Loucy (cell line): ENCODE data around the gene PLAAT5.

Experiments
- H2AFZ ChIP-seq: fragments of 200-600 bp; sonication (generic); 2 replicates; pipeline ENCODE4 v1.6.0; 2016; ENCODE audit warnings: antibody characterized with exemption, mild to moderate bottlenecking, low read length, moderate library complexity
- H3F3A ChIP-seq: fragments of 200-600 bp; 2 replicates; pipeline ENCODE4 v1.6.0; 2016; ENCODE audit warnings: antibody characterized with exemption, low read depth, mild to moderate bottlenecking
- H3K27me3 ChIP-seq: fragments of 200-600 bp; sonication (generic); 2 replicates; pipeline ENCODE4 v1.6.1; 2014; ENCODE audit warnings: low read length, mild to moderate bottlenecking; ENCODE audit not compliant: insufficient read depth, poor library complexity, severe bottlenecking
- H3K36me3 ChIP-seq: fragments of 200-600 bp; sonication (generic); 2 replicates; pipeline ENCODE4 v1.6.1; 2016; ENCODE audit warnings: low read length; ENCODE audit not compliant: insufficient read depth
- H3K4me1 ChIP-seq: fragments of 200-600 bp; sonication (generic); 2 replicates; pipeline ENCODE4 v1.5.1; 2014; ENCODE audit warnings: low read length, mild to moderate bottlenecking; ENCODE audit not compliant: insufficient read depth, poor library complexity, severe bottlenecking
- H3K4me2 ChIP-seq: fragments of 200-600 bp; sonication (generic); 2 replicates; pipeline ENCODE4 v1.6.0; 2014; ENCODE audit warnings: antibody characterized with exemption, low read length, low read depth, mild to moderate bottlenecking; ENCODE audit not compliant: poor library complexity, severe bottlenecking
- H3K4me3 ChIP-seq: fragments of 200-600 bp; sonication (generic); 2 replicates; pipeline ENCODE4 v1.5.1; 2014; ENCODE audit warnings: low read length, mild to moderate bottlenecking, mixed read lengths; ENCODE audit not compliant: poor library complexity, severe bottlenecking
- H3K79me2 ChIP-seq: fragments of 200-600 bp; sonication (generic); 2 replicates; pipeline ENCODE4 v1.6.1; 2014; ENCODE audit warnings: low read length; ENCODE audit not compliant: insufficient read depth
- H3K9ac ChIP-seq: fragments of 200-600 bp; sonication (generic); 2 replicates; pipeline ENCODE4 v1.6.0; 2014; ENCODE audit warnings: mild to moderate bottlenecking, low read depth, low read length, moderate library complexity; ENCODE audit not compliant: poor library complexity, severe bottlenecking
- H3K9me2 ChIP-seq: fragments of 200-600 bp; sonication (generic); replicated peaks from 2 replicates; pipeline ENCODE4 v1.6.1; 2016; ENCODE audit warnings: low read depth, low read length, mixed read lengths
- H3K9me3 ChIP-seq: fragments of 200-600 bp; sonication (generic); 2 replicates; pipeline ENCODE4 v1.6.1; 2014; ENCODE audit warnings: mild to moderate bottlenecking, antibody characterized with exemption, low read length, low read depth; ENCODE audit not compliant: insufficient read depth
- H4K20me1 ChIP-seq: fragments of 200-600 bp; sonication (generic); 2 replicates; pipeline ENCODE4 v1.6.0; 2014; ENCODE audit warnings: antibody characterized with exemption, low read length, mild to moderate bottlenecking; ENCODE audit not compliant: insufficient read depth, poor library complexity, severe bottlenecking
- EZH2phosphoT487 ChIP-seq: fragments of 200-600 bp; IDR thresholded peaks from 2 replicates; pipeline ENCODE4 v1.6.1; 2018; ENCODE audit warnings: antibody characterized with exemption, mild to moderate bottlenecking, moderate library complexity, borderline replicate concordance
- TF ChIP-seq, protein P1 (sequence below): fragments of 200-600 bp; sonication (generic); conservative IDR thresholded peaks from 2 replicates; pipeline ENCODE4 v1.5.1; 2014; ENCODE audit warnings: mild to moderate bottlenecking, antibody characterized with exemption, low read length

The PLAAT5 gene

DNA sequence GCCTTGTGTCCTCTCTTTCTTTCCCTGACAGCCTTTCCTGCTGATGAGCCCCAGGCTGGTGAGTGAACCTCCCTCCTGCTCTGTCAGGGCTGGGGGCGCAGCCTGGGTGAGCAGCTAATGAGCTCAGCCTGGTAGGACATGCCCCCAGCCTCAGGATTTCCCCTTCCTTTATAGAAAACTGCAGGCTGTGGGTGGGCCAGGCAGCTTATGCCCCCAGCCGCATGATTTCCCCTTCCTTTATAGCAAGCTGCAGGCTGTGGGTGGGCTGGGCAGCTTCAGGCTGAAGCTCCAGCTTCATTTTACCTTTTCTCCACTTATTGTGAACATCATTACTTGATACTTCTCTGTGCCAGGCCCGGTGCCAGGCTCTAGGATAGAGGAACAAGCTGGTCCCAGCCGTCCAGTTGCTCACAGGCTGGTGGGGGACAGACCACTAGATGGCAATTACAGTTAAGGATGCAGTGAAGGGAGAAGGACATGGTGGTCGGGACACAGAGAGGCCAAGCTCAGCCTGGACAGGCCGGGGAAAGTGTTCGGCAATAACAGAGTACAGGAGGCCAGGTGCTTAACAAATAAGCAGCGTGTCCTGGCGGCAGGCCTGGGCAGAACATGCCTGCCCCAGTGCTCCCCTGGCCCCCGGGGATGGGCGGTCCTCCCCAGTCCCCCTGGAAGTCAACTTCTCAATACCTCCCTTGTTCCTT is 20.2 kb upstream of the PLAAT5 start:
- peak overlapping the region; percentile 60 for H3K9ac ChIP-seq
- H3K9me3 ChIP-seq: no peaks in the 10 kb centered on the region
- peaks cover 47% of the 10 kb centered on the region for H3K4me1 ChIP-seq
- peak overlapping the region; percentile 88 for H3K4me2 ChIP-seq
- no peak overlapping the region for H2AFZ ChIP-seq
- no peaks in the 10 kb centered on the region for H3K36me3 ChIP-seq
- no peaks in the 10 kb centered on the region for H3K27me3 ChIP-seq
- H3K79me2 ChIP-seq: peaks cover 28% of the 10 kb centered on the region
- TF ChIP-seq, protein P1, sequence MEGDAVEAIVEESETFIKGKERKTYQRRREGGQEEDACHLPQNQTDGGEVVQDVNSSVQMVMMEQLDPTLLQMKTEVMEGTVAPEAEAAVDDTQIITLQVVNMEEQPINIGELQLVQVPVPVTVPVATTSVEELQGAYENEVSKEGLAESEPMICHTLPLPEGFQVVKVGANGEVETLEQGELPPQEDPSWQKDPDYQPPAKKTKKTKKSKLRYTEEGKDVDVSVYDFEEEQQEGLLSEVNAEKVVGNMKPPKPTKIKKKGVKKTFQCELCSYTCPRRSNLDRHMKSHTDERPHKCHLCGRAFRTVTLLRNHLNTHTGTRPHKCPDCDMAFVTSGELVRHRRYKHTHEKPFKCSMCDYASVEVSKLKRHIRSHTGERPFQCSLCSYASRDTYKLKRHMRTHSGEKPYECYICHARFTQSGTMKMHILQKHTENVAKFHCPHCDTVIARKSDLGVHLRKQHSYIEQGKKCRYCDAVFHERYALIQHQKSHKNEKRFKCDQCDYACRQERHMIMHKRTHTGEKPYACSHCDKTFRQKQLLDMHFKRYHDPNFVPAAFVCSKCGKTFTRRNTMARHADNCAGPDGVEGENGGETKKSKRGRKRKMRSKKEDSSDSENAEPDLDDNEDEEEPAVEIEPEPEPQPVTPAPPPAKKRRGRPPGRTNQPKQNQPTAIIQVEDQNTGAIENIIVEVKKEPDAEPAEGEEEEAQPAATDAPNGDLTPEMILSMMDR: no peak
- no peak for TF ChIP-seq EZH2phosphoT487
- H3F3A ChIP-seq: no peaks in the 10 kb centered on the region
- H3K4me3 ChIP-seq: peak overlapping the region; percentile 40
- H3K9me2 ChIP-seq: no peaks in the 10 kb centered on the region
- H4K20me1 ChIP-seq: no peaks in the 10 kb centered on the region

DNA sequence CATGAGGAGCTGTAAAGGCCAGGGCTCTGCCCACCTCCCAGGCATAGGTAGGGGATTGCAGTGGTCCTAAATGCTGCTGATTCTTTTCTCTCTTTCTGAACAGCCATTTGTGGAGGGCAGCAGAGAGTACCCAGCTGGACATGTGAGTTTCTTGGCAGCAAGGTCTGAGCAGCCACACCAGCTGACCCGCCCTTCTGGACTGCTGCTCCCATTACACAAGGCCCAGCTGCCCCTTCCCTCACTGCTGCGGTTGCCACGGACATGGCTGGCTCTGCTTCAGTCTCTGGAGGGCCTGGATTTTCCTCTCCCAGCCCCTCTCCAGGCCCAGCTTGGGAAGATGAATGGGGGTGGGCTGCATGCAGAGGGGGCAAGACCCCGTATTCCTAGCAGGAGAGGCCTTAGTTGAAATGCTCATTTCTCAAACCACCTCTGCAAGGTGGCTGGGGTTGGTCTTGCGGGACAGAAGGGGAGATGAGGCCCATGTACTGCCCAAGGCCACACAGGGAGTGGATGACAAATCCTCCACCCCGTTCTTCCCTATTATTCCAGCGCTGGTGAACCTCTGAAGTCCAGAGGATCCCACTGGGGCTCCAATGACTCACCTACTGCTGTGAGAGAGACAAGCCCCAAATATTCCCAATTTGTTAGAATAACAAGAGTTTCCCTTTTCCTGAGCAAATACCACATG is 19.5 kb upstream of the PLAAT5 start:
- no peaks in the 10 kb centered on the region for H3K9me3 ChIP-seq
- no peaks in the 10 kb centered on the region for H3K36me3 ChIP-seq
- no peaks in the 10 kb centered on the region for H4K20me1 ChIP-seq
- H3F3A ChIP-seq: no peaks in the 10 kb centered on the region
- peaks cover 53% of the 10 kb centered on the region for H3K4me1 ChIP-seq
- peaks cover 29% of the 10 kb centered on the region for H3K79me2 ChIP-seq
- no peaks in the 10 kb centered on the region for H3K9me2 ChIP-seq
- TF ChIP-seq EZH2phosphoT487: no peak
- TF ChIP-seq, protein P1: no peak
- H3K27me3 ChIP-seq: no peaks in the 10 kb centered on the region
- H3K9ac ChIP-seq: peak overlapping the region; percentile 60
- H3K4me3 ChIP-seq: peak overlapping the region; percentile 40
- peak overlapping the region; percentile 88 for H3K4me2 ChIP-seq
- H2AFZ ChIP-seq: no peak overlapping the region

DNA sequence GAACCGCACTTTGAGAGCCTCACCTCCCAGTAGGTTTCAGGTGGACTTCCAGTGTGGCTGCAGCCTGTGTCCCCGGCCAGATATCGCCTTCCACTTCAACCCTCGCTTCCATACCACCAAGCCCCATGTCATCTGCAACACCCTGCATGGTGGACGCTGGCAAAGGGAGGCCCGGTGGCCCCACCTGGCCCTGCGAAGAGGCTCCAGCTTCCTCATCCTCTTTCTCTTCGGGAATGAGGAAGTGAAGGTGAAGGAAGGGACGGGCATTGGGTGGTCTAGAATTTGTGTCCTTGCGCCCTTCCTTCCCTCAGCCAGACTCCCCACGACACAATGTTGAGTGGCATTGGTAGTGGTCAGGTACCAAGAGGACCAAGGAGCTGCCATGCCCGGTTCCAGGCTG is 17.8 kb upstream of the PLAAT5 start:
- Histone ChIP-seq H3K9me2 (no peaks in the 10 kb centered on the region), H3K9ac (no peak overlapping the region), H4K20me1 (no peaks in the 10 kb centered on the region), H2AFZ (no peak overlapping the region), H3K4me3 (peak overlapping the region; percentile 74), H3K27me3 (no peaks in the 10 kb centered on the region), H3K79me2 (peaks cover 29% of the 10 kb centered on the region), H3K36me3 (no peaks in the 10 kb centered on the region), H3K4me1 (peaks cover 71% of the 10 kb centered on the region), H3K9me3 (no peaks in the 10 kb centered on the region), H3K4me2 (peak overlapping the region; percentile 88), H3F3A (no peaks in the 10 kb centered on the region)
- TF ChIP-seq EZH2phosphoT487: no peak
- TF ChIP-seq, protein P1: no peak
